ENCODE measurements around the gene KCNIP4. TPM values are rescaled to one million over a fixed set of nuclear protein-coding genes. Genes with fewer than 3 reads are reported as not detected.
"Not testable (repeated sequence)": the region's sequence is repeated elsewhere in the genome, so short reads cannot be mapped to it uniquely, and the experiment has no call there.

KCNIP4 gene
- total RNA-seq, 1 donor from 2014 or later: not detected

- DNase-seq (no peak), ATAC-seq (no peak)
- H3K9me3 ChIP-seq: no peaks in the 10 kb centered on the region
- H3K27me3 ChIP-seq: no peaks in the 10 kb centered on the region
- H3K36me3 ChIP-seq: no peaks in the 10 kb centered on the region
- no peaks in the 10 kb centered on the region for H3K4me1 ChIP-seq
- no peak overlapping the region for H3K4me3 ChIP-seq
- no peak overlapping the region for H3K27ac ChIP-seq
- TF ChIP-seq, protein P1, sequence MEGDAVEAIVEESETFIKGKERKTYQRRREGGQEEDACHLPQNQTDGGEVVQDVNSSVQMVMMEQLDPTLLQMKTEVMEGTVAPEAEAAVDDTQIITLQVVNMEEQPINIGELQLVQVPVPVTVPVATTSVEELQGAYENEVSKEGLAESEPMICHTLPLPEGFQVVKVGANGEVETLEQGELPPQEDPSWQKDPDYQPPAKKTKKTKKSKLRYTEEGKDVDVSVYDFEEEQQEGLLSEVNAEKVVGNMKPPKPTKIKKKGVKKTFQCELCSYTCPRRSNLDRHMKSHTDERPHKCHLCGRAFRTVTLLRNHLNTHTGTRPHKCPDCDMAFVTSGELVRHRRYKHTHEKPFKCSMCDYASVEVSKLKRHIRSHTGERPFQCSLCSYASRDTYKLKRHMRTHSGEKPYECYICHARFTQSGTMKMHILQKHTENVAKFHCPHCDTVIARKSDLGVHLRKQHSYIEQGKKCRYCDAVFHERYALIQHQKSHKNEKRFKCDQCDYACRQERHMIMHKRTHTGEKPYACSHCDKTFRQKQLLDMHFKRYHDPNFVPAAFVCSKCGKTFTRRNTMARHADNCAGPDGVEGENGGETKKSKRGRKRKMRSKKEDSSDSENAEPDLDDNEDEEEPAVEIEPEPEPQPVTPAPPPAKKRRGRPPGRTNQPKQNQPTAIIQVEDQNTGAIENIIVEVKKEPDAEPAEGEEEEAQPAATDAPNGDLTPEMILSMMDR (IDR thresholded peaks at IDR 0.05): no peak
- intact Hi-C loops (cut with DNase I): no loop called here
Measured at GRCh38 chr4:20764366-20764992, 1184.1 kb downstream of the KCNIP4 start.

DNA sequence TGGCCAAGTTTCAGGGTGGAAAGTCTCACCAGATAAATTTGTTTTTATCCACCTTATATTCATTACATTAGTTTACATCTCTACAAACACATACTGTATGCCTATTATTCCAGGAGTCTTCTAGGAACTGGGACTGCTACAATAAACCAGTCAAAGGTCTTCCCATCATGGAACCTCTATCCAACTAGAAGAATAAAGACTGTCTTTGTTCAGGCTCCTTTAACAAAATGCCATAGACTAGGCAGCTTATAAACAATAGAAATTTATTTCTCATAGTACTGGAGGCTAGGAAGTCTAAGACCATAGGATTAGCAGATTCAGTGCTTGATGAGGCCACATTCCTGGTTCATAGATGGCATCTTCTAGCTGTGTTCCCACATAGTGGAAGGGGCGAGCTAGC is 1186.7 kb downstream of the KCNIP4 start:
- ATAC-seq: no peak
- Histone ChIP-seq H3K4me1 (no peaks in the 10 kb centered on the region), H3K36me3 (no peaks in the 10 kb centered on the region), H3K4me3 (no peak overlapping the region), H3K27me3 (no peaks in the 10 kb centered on the region), H3K9me3 (no peaks in the 10 kb centered on the region), H3K27ac (no peak overlapping the region)
- no peak for DNase-seq
- intact Hi-C loops (cut with DNase I): no loop called here
- TF ChIP-seq, protein P1 (IDR thresholded peaks at IDR 0.05): no peak

DNA sequence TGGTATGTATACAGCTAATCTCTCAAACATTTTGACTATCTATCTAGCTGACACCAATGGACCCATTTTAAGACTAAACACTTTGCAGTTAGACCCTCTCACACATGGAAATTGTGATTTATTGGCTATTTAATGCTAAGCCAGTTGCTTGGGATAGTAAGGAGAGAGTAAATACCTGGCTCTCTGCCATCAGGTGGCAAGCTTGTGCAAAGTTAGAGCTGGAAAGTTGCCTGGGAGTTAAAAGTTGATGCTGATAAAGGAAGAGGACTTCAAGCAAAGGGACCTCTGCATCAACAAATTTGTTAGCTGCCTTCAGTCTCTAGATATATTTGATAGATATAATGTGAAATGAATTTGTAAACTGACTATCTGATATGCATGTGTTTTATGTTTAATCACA is 1187.2 kb downstream of the KCNIP4 start:
- H3K36me3 ChIP-seq: no peaks in the 10 kb centered on the region
- no peak for ATAC-seq
- no peaks in the 10 kb centered on the region for H3K4me1 ChIP-seq
- TF ChIP-seq, protein P1 (IDR thresholded peaks at IDR 0.05): no peak
- intact Hi-C loops (cut with DNase I): no loop called here
- no peaks in the 10 kb centered on the region for H3K27me3 ChIP-seq
- DNase-seq: no peak
- no peak overlapping the region for H3K4me3 ChIP-seq
- H3K27ac ChIP-seq: no peak overlapping the region
- H3K9me3 ChIP-seq: no peaks in the 10 kb centered on the region

DNA sequence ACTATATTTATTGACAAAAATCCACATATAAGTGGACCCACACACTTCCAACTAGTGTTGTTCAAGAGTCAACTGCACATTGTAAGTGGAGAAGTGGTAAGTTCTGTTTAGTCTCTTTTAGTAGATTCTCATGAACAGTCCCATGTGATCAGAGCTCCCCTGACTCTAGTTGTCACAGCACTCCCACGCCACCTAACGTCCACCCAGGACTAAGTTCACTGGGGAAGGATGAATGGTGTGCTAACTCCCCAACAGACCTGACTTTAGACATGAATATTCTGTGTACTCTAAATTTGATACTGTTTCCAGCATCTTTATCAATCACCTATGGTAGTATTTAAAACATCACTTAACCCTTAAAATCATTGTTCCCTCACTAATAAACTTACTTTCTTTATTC is 1188.5 kb downstream of the KCNIP4 start:
- no peaks in the 10 kb centered on the region for H3K27me3 ChIP-seq
- no peak overlapping the region for H3K4me3 ChIP-seq
- ATAC-seq (no peak), DNase-seq (no peak)
- TF ChIP-seq, protein P1 (IDR thresholded peaks at IDR 0.05): no peak
- intact Hi-C loops (cut with DNase I): no loop called here
- H3K36me3 ChIP-seq: no peaks in the 10 kb centered on the region
- H3K9me3 ChIP-seq: no peaks in the 10 kb centered on the region
- no peaks in the 10 kb centered on the region for H3K4me1 ChIP-seq
- no peak overlapping the region for H3K27ac ChIP-seq

DNA sequence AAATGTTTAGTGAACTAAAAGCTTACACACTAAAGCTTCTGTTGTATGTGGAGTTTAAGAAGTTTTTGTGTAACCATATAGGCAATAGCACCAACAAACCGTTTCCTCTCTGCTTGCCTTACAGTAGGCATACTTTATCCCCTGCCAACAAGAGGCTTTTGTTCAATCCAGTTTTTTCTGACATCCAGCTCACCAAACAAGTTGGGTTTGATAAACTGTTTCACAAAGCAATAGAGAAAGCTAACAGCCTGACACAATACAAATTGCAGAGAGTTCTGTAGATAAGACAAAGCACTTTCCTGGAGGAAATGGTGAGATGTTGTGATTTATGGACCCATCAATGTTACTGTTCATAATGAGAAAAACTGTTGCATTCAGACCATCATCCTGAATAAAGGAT is 1194.5 kb downstream of the KCNIP4 start:
- no peaks in the 10 kb centered on the region for H3K4me1 ChIP-seq
- no peak overlapping the region for H3K4me3 ChIP-seq
- ATAC-seq: no peak
- intact Hi-C loops (cut with DNase I): no loop called here
- no peak for DNase-seq
- H3K36me3 ChIP-seq: peaks cover 8% of the 10 kb centered on the region
- no peak overlapping the region for H3K27ac ChIP-seq
- H3K9me3 ChIP-seq: no peaks in the 10 kb centered on the region
- TF ChIP-seq, protein P1 (IDR thresholded peaks at IDR 0.05): no peak
- H3K27me3 ChIP-seq: no peaks in the 10 kb centered on the region

DNA sequence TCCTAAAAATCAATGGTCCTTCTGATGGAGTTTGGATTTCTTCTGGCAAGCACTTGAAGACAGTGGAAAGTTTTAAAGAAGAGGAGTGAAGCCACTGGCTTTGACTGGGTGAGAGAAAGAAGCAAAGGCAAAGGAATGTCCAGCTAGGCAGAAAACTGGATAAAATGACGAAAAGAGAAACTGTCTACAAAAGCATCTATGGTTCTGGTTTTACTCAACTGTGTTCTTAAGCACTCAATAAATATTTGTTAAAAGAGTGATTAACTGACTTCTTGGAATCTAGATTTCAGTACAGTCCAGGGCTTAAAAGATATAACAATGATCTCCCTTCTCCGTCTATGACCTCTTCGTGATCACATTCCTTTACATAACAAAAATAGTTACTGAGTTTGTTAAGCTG is 1195.9 kb downstream of the KCNIP4 start:
- no peak overlapping the region for H3K27ac ChIP-seq

GRCh38 chr4:20746000-20746399 is 1202.6 kb downstream of the KCNIP4 start:
- H3K9me3 ChIP-seq; H3K27ac ChIP-seq; ATAC-seq; intact Hi-C loops (cut with DNase I); H3K4me1 ChIP-seq; DNase-seq; H3K36me3 ChIP-seq; H3K27me3 ChIP-seq; H3K4me3 ChIP-seq: not testable (repeated sequence)

More for the DNA sequence above, 1195.9 kb downstream of the KCNIP4 start:
- H3K27me3 ChIP-seq: no peaks in the 10 kb centered on the region
- ATAC-seq: no peak
- H3K4me1 ChIP-seq: no peaks in the 10 kb centered on the region
- intact Hi-C loops (cut with DNase I): no loop called here
- no peaks in the 10 kb centered on the region for H3K9me3 ChIP-seq
- no peak for DNase-seq
- no peak overlapping the region for H3K4me3 ChIP-seq
- TF ChIP-seq, protein P1 (IDR thresholded peaks at IDR 0.05): no peak
- peaks cover 8% of the 10 kb centered on the region for H3K36me3 ChIP-seq

Data from upper lobe of right lung (tissue), 1 donor.